ENCODE results near the gene ST3GAL3. TPM values are rescaled to one million over a fixed set of nuclear protein-coding genes. Genes with fewer than 3 reads are reported as not detected.

Gene ST3GAL3
- total and polyA plus RNA-seq, 7 donors, result 22.2 to 53.2 (median 44.5) TPM

- TF ChIP-seq CTCF (IDR thresholded peaks at IDR 0.05), result no peak
- no peak overlapping the region for H3K27ac ChIP-seq
- H3K27me3 ChIP-seq (ENCODE audit: insufficient read depth in 3 of 3, low read length in 2 of 3), result no peaks in the 10 kb centered on the region
- H3K9me3 ChIP-seq, result no peaks in the 10 kb centered on the region
- no peaks in the 10 kb centered on the region for H3K36me3 ChIP-seq (ENCODE audit: insufficient read depth in 1 of 2, low read depth in 1 of 2)
- H3K4me1 ChIP-seq, result peaks cover 11% of the 10 kb centered on the region
- ATAC-seq (no peak), DNase-seq (no peak)
- H3K4me3 ChIP-seq, result no peak overlapping the region
- intact Hi-C loops (cut with DNase I), result no loop called here
- 40 to 73% (median 41%) methylated on average over 1 of the region's 1 CpG for WGBS, 3 donors
Measured at GRCh38 chr1:43849670-43850069, 142.3 kb downstream of the ST3GAL3 start.

DNA sequence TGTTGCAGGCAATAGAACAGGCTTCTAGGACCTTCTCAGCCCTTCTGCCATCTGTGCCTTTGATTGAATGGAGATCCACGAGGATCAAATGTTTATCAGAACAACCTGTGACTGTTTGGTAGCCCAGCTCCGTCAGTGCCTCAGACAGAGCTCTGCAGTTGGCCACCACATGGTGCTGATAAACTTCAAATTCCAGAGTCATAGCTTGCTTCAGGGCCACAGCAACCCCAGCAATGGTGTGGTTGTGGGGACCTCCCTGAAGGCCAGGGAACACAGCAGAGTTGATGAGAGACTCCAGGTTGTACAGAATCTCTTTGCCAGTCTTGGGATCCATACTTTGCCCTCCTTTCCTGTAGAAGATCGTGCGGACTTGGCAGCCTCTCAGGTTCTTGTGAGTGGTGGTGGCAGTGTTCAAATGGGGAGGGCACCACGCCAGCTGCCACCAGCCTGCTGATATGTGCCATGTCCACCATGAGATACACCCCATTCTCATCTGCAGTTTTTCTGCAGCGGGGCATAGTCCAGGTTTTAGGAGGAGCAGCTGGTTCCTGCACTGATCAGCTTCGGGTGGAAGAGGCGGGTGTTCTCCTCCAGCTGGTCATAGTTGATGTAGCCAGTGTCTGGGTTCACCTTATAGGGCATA, 143.4 kb downstream of the ST3GAL3 start:
- no peaks in the 10 kb centered on the region for H3K9me3 ChIP-seq
- H3K4me1 ChIP-seq, result peaks cover 11% of the 10 kb centered on the region
- WGBS, 3 donors, result 81 to 91% (median 85%) methylated on average over 8 of the region's 8 CpGs
- no peaks in the 10 kb centered on the region for H3K36me3 ChIP-seq (ENCODE audit: insufficient read depth in 1 of 2, low read depth in 1 of 2)
- TF ChIP-seq CTCF (IDR thresholded peaks at IDR 0.05), result no peak
- no peak overlapping the region for H3K27ac ChIP-seq
- ATAC-seq (no peak), DNase-seq (no peak)
- intact Hi-C loops (cut with DNase I), result no loop called here
- no peak overlapping the region for H3K4me3 ChIP-seq
- H3K27me3 ChIP-seq (ENCODE audit: insufficient read depth in 3 of 3, low read length in 2 of 3), result no peaks in the 10 kb centered on the region

- no peak overlapping the region for H3K27ac ChIP-seq
- TF ChIP-seq CTCF (IDR thresholded peaks at IDR 0.05), result no peak
- H3K4me1 ChIP-seq, result peaks cover 11% of the 10 kb centered on the region
- intact Hi-C loops (cut with DNase I), result no loop called here
- DNase-seq (no peak), ATAC-seq (no peak)
- H3K36me3 ChIP-seq (ENCODE audit: insufficient read depth in 1 of 2, low read depth in 1 of 2), result no peaks in the 10 kb centered on the region
- H3K9me3 ChIP-seq, result no peaks in the 10 kb centered on the region
- H3K27me3 ChIP-seq (ENCODE audit: insufficient read depth in 3 of 3, low read length in 2 of 3), result no peaks in the 10 kb centered on the region
- 93 to 96% (median 96%) methylated on average over 17 of the region's 17 CpGs for WGBS, 3 donors
- no peak overlapping the region for H3K4me3 ChIP-seq
Measured at GRCh38 chr1:43851561-43852338, 144.4 kb downstream of the ST3GAL3 start.

- intact Hi-C loops (cut with DNase I), result no loop called here
- no peak for ATAC-seq
- Histone ChIP-seq H3K27me3 (ENCODE audit: insufficient read depth in 3 of 3, low read length in 2 of 3) (no peaks in the 10 kb centered on the region), H3K4me1 (peaks cover 13% of the 10 kb centered on the region), H3K27ac (no peak overlapping the region), H3K9me3 (no peaks in the 10 kb centered on the region), H3K4me3 (no peak overlapping the region), H3K36me3 (ENCODE audit: insufficient read depth in 1 of 2, low read depth in 1 of 2) (no peaks in the 10 kb centered on the region)
- peak; percentile 50 to 68 for DNase-seq
- 47 to 55% (median 47%) methylated on average over 7 of the region's 7 CpGs for WGBS, 3 donors
- no peak for TF ChIP-seq CTCF (IDR thresholded peaks at IDR 0.05)
Measured at GRCh38 chr1:43853161-43853921, 146.0 kb downstream of the ST3GAL3 start.

All from psoas muscle (tissue), 8 donors.